BE2C (cell line): ENCODE measurements around the gene TPM4. TPM values are rescaled to one million over a fixed set of nuclear protein-coding genes. Genes with fewer than 3 reads are reported as not detected.
A peak's percentile ranks its signal among the peaks of the same experiment; 100 is the strongest.
"Not testable (repeated sequence)": the region's sequence is repeated elsewhere in the genome, so short reads cannot be mapped to it uniquely, and the experiment has no call there.

Source experiments
- DNase-seq: peaks from one replicate; pipeline ENCODE4 v3.0.0-alpha.2; 2020
- H3K27me3 ChIP-seq: fragments of 250-450 bp; sonication (Bioruptor Pico); 2 replicates; pipeline ENCODE4 v1.5.1; 2020; ENCODE audit warnings: mild to moderate bottlenecking
- H3K36me3 ChIP-seq: fragments of 250-450 bp; sonication (Bioruptor Pico); 2 replicates; pipeline ENCODE4 v1.5.1; 2020; ENCODE audit warnings: mild to moderate bottlenecking
- H3K4me1 ChIP-seq: fragments of 250-450 bp; sonication (Bioruptor Pico); 2 replicates; pipeline ENCODE4 v1.5.1; 2020
- H3K4me3 ChIP-seq: 2 replicates; pipeline ENCODE4 v1.5.1; 2011; ENCODE audit warnings: low read depth, low read length
- H3K9me3 ChIP-seq: fragments of 250-450 bp; sonication (Bioruptor Pico); 2 replicates; pipeline ENCODE4 v1.5.1; 2020
- CTCF ChIP-seq: IDR thresholded peaks from 2 replicates; pipeline ENCODE4 v1.5.1; 2012; ENCODE audit warnings: mild to moderate bottlenecking, low read depth, low read length
- polyA plus RNA-seq: library from polyadenylated mRNA; unstranded; fragments of >200 nt; gene quantifications from one replicate; pipeline ENCODE4 v1.2.1, GENCODE V29; 2012; ENCODE audit warnings: low read depth, missing spikeins; ENCODE audit not compliant: insufficient read length, insufficient read depth

TPM4 gene
- polyA plus RNA-seq, result 144 TPM

GRCh38 chr19:16076154-16076957 is at the start of gene TPM4:
Gene TPM4 (plus strand): TSS chr19:16076495. CDS start chr19:16076566, 71 bp downstream.
- Histone ChIP-seq H3K27me3 (no peaks in the 10 kb centered on the region), H3K4me1 (peaks cover 3% of the 10 kb centered on the region), H3K9me3 (no peaks in the 10 kb centered on the region), H3K4me3 (peak within 1 kb of the TSS; percentile 96), H3K36me3 (peaks cover 12% of the 10 kb centered on the region)
- DNase-seq, result peak; percentile 79
- TF ChIP-seq CTCF, result no peak

GRCh38 chr19:16026756-16027155 is 49.5 kb upstream of the TPM4 start:
- Histone ChIP-seq H3K9me3 (no peaks in the 10 kb centered on the region), H3K4me1 (no peaks in the 10 kb centered on the region), H3K27me3 (no peaks in the 10 kb centered on the region), H3K36me3 (no peaks in the 10 kb centered on the region), H3K4me3 (no peak overlapping the region)
- TF ChIP-seq CTCF, result no peak
- DNase-seq, result no peak

- H3K27me3 ChIP-seq, result no peaks in the 10 kb centered on the region
- H3K9me3 ChIP-seq, result no peaks in the 10 kb centered on the region
- no peak overlapping the region for H3K4me3 ChIP-seq
- DNase-seq, result no peak
- TF ChIP-seq CTCF, result no peak
- no peaks in the 10 kb centered on the region for H3K36me3 ChIP-seq
- H3K4me1 ChIP-seq, result no peaks in the 10 kb centered on the region
These were observed 48.8 kb upstream of the TPM4 start for GRCh38 chr19:16027528-16027927.

GRCh38 chr19:16030155-16030554 is 46.1 kb upstream of the TPM4 start:
- H3K27me3 ChIP-seq, DNase-seq: not testable (repeated sequence)

GRCh38 chr19:16030964-16031871 is 45.1 kb upstream of the TPM4 start:
- Histone ChIP-seq H3K4me3 (no peak overlapping the region), H3K27me3 (no peaks in the 10 kb centered on the region), H3K9me3 (no peaks in the 10 kb centered on the region), H3K4me1 (no peaks in the 10 kb centered on the region), H3K36me3 (no peaks in the 10 kb centered on the region)
- DNase-seq, result no peak
- TF ChIP-seq CTCF, result no peak

More at GRCh38 chr19:16030155-16030554, 46.1 kb upstream of the TPM4 start:
- not testable (repeated sequence) for H3K4me1 ChIP-seq, H3K36me3 ChIP-seq, H3K9me3 ChIP-seq, H3K4me3 ChIP-seq

GRCh38 chr19:16031872-16032200 is 44.5 kb upstream of the TPM4 start:
- no peaks in the 10 kb centered on the region for H3K27me3 ChIP-seq
- no peak overlapping the region for H3K4me3 ChIP-seq
- H3K36me3 ChIP-seq, result no peaks in the 10 kb centered on the region
- no peak for TF ChIP-seq CTCF
- no peak for DNase-seq
- H3K4me1 ChIP-seq, result no peaks in the 10 kb centered on the region
- no peaks in the 10 kb centered on the region for H3K9me3 ChIP-seq
